Nephron (organoid): ENCODE results near the gene PPARG.
"Not testable (repeated sequence)": the region's sequence is repeated elsewhere in the genome, so short reads cannot be mapped to it uniquely, and the experiment has no call there.

Experiments used
- H3K27ac Mint-ChIP-seq, 3 experiments: 2 replicates each; pipeline ENCODE4 v1.8.0; 2020; ENCODE audit warnings: mixed read lengths in 3 of 3, mild to moderate bottlenecking in 2 of 3, moderate library complexity in 1 of 3
- H3K27me3 Mint-ChIP-seq: 2 replicates; pipeline ENCODE4 v1.8.0; 2021; ENCODE audit warnings: low read depth, mild to moderate bottlenecking, moderate library complexity, mixed read lengths
- H3K36me3 Mint-ChIP-seq: 2 replicates; pipeline ENCODE4 v1.8.0; 2020; ENCODE audit warnings: low read depth, mixed read lengths
- H3K4me1 Mint-ChIP-seq: 2 replicates; pipeline ENCODE4 v1.8.0; 2020; ENCODE audit warnings: mixed read lengths
- H3K4me3 Mint-ChIP-seq, 3 experiments: 2 replicates each; pipeline ENCODE4 v1.8.0; 2020; ENCODE audit warnings: mild to moderate bottlenecking in 3 of 3, mixed read lengths in 3 of 3, moderate library complexity in 2 of 3
- H3K9me3 Mint-ChIP-seq: 2 replicates; pipeline ENCODE4 v1.8.0; 2020; ENCODE audit warnings: mixed read lengths
- TF ChIP-seq, protein P1 (sequence below), 3 experiments: fragments of 200-600 bp; sonication (generic); IDR thresholded peaks; one replicate each; pipeline ENCODE4 v1.5.0; 2021; ENCODE audit warnings: antibody characterized with exemption in 3 of 3; ENCODE audit not compliant: unreplicated experiment in 3 of 3

Gene PPARG

DNA sequence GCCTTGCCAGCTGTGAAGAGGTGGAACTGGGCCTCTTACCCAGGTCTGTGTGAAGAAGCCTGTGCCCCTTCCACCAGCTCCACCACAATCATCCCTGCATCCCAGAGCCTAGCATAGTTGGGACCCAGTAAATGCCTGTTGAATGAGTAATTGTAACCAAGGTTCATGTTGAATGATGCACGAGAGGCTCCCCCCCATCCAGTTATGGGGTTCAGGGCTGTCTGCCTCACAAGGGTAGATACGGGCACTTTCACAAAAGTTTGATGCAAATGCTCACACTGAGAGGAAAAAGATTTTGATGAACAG lies 165.9 kb downstream of the PPARG start:
- Mint-ChIP-seq H3K27ac (no peak overlapping the region), H3K36me3 (no peaks in the 10 kb centered on the region), H3K27me3 (peaks cover 10% of the 10 kb centered on the region), H3K9me3 (no peaks in the 10 kb centered on the region), H3K4me3 (no peak overlapping the region), H3K4me1 (no peaks in the 10 kb centered on the region)
- TF ChIP-seq, protein P1, sequence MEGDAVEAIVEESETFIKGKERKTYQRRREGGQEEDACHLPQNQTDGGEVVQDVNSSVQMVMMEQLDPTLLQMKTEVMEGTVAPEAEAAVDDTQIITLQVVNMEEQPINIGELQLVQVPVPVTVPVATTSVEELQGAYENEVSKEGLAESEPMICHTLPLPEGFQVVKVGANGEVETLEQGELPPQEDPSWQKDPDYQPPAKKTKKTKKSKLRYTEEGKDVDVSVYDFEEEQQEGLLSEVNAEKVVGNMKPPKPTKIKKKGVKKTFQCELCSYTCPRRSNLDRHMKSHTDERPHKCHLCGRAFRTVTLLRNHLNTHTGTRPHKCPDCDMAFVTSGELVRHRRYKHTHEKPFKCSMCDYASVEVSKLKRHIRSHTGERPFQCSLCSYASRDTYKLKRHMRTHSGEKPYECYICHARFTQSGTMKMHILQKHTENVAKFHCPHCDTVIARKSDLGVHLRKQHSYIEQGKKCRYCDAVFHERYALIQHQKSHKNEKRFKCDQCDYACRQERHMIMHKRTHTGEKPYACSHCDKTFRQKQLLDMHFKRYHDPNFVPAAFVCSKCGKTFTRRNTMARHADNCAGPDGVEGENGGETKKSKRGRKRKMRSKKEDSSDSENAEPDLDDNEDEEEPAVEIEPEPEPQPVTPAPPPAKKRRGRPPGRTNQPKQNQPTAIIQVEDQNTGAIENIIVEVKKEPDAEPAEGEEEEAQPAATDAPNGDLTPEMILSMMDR (IDR thresholded peaks at IDR 0.05; ENCODE audit: unreplicated experiment in 3 of 3), result no peak

DNA sequence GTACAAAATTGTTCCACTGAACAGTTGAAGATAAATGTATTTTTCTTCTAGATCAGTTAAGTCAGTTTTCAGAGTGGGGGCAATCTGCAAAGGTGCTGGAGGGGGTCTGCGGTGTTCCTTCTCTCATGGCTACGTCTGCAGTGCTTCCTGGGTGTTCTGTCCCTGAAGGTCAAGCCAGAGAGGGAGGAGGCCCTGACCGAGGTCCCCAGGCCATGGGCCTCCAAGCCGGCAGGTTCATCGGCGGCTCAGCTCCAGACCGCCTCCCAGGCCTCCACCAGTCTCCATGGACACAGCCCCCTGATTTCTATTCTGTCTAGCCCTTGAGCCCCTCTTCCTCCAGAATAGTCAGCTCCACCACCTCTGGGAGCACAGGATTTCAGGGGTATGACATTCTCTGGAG lies 166.9 kb downstream of the PPARG start:
- H3K27ac Mint-ChIP-seq, result no peak overlapping the region
- H3K36me3 Mint-ChIP-seq, result no peaks in the 10 kb centered on the region
- TF ChIP-seq, protein P1 (IDR thresholded peaks at IDR 0.05; ENCODE audit: unreplicated experiment in 3 of 3), result no peak
- no peaks in the 10 kb centered on the region for H3K4me1 Mint-ChIP-seq
- no peak overlapping the region for H3K4me3 Mint-ChIP-seq
- peaks cover 10% of the 10 kb centered on the region for H3K27me3 Mint-ChIP-seq
- H3K9me3 Mint-ChIP-seq, result no peaks in the 10 kb centered on the region

DNA sequence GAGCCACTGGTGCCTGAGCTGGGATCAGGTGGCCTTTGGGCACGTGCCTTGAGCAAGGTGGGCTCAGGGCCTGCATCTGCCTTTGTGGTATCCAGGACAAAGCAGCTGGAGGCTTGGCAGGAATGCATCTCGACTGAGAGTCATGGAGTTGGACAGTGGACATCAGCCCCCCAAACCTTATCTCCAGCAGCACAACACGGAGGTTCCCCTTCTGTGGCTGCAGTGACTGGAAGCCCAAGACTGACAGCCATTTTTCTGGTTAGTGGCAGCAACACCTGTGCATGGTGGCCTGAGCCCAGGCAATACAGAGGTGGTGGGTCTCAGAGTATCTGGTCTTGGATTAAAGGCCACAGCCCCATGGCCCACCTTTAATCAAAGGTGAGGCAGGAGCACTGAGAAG lies 167.6 kb downstream of the PPARG start:
- Mint-ChIP-seq H3K36me3 (no peaks in the 10 kb centered on the region), H3K27ac (no peak overlapping the region), H3K9me3 (no peaks in the 10 kb centered on the region), H3K27me3 (peaks cover 10% of the 10 kb centered on the region), H3K4me1 (no peaks in the 10 kb centered on the region), H3K4me3 (no peak overlapping the region)
- TF ChIP-seq, protein P1 (IDR thresholded peaks at IDR 0.05; ENCODE audit: unreplicated experiment in 3 of 3), result no peak

DNA sequence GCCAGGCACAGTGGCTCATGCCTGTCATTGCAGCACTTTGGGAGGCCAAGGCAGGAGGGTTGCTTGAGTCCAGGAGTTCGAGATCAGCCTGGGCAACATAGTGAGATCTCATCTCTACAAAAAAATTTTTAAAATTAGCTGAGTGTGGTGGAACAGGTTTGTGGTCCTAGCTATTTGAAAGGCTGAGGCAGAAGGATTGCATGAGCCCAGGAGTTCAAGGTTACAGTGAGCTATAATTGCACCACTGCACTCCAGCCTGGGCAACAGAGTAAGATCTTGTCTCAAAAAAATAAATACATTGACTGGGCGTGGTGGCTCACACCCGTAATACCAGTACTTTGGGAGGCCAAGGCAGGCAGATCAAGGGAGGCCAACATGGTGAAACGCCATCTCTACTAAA lies 168.5 kb downstream of the PPARG start:
- H3K9me3 Mint-ChIP-seq, H3K27ac Mint-ChIP-seq, H3K4me1 Mint-ChIP-seq, H3K36me3 Mint-ChIP-seq, H3K4me3 Mint-ChIP-seq, H3K27me3 Mint-ChIP-seq: not testable (repeated sequence)

DNA sequence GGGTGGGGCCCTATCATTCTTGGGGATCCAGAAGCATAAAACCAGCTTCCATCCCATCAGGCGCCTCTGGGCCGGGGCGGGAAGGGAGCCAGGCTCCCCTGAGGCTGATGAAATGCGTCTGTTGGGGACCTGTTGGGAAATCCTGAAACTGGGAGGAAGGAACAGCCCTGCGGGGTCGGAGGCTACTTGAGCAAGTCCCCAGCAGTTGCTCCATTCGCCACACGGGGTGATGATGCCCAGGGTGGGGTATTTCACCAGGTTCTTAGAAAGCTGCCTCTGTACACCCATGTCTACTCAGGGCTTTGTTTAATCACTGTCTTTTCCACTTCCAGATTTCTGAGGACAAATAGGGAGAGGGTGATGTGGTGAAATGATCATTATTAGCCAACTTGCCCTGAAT lies 170.0 kb downstream of the PPARG start:
- Mint-ChIP-seq H3K27ac (no peak overlapping the region), H3K27me3 (peaks cover 4% of the 10 kb centered on the region), H3K36me3 (no peaks in the 10 kb centered on the region), H3K9me3 (no peaks in the 10 kb centered on the region), H3K4me1 (no peaks in the 10 kb centered on the region), H3K4me3 (no peak overlapping the region)
- TF ChIP-seq, protein P1 (IDR thresholded peaks at IDR 0.05; ENCODE audit: unreplicated experiment in 3 of 3), result no peak

DNA sequence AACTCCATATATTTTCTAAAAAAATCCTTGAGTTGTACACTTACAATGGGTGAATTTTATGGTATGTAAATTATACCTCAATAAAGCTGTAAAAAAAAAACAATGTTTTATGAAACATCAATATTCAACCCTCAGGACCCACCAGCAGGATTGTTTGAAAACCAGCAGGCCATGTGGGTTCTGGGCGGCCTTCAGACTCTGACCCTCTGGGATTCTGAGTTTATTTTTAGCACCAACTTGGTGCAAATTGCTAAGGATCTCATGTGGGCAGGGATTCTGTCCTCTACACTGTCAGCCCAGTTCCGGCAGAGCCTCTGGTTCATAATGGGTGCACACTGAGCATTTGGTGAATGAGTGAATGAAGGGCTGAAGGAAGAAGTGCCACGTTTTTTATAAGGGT lies 171.3 kb downstream of the PPARG start:
- Mint-ChIP-seq H3K27ac (no peak overlapping the region), H3K9me3 (no peaks in the 10 kb centered on the region), H3K27me3 (peaks cover 4% of the 10 kb centered on the region), H3K4me1 (no peaks in the 10 kb centered on the region), H3K36me3 (no peaks in the 10 kb centered on the region), H3K4me3 (no peak overlapping the region)
- TF ChIP-seq, protein P1 (IDR thresholded peaks at IDR 0.05; ENCODE audit: unreplicated experiment in 3 of 3), result no peak
